H1 (cell line): ENCODE results near the gene OR12D3. TPM values are rescaled to one million over a fixed set of nuclear protein-coding genes. Genes with fewer than 3 reads are reported as not detected.

Source experiments
- CTCF ChIA-PET: fragments of 300-600 bp; sonication (Branson Sonifier 250); formaldehyde crosslinking; loops from one replicate; lab custom pipeline; 2021; ENCODE audit not compliant: partially characterized antibody; lab: Charles Lee
- POLR2A ChIA-PET: fragments of 300-600 bp; sonication (Branson Sonifier 250); formaldehyde crosslinking; loops from one replicate; lab custom pipeline; 2021; ENCODE audit warnings: inconsistent platforms; ENCODE audit not compliant: partially characterized antibody; lab: Charles Lee
- DNase-seq, 2 experiments: peaks; one replicate each; pipeline versions ENCODE4 v3.0.0 to v3.0.0-alpha.2; 2010 to 2022; ENCODE audit warnings: low spot score in 2 of 2, low read depth in 1 of 2, mixed read lengths in 1 of 2
- FAIRE-seq: peaks from 2 replicates; lab custom pipeline; 2011; peaks lifted over from hg19 to GRCh38; lab: Jason Lieb, UNC
- H2AFZ ChIP-seq: 2 replicates; pipeline ENCODE4 v1.8.1; 2012; ENCODE audit warnings: low read length, inconsistent platforms
- H2AK5ac ChIP-seq: 2 replicates; pipeline ENCODE4 v1.6.1; 2013; ENCODE audit warnings: low read depth, low read length
- H2BK120ac ChIP-seq: replicated peaks from 2 replicates; pipeline ENCODE3; 2013; ENCODE audit warnings: low read depth, low read length, inconsistent platforms
- H2BK12ac ChIP-seq: 2 replicates; pipeline ENCODE4 v1.6.1; 2013; ENCODE audit warnings: low read depth, low read length
- H2BK15ac ChIP-seq: 2 replicates; pipeline ENCODE4 v1.6.1; 2013; ENCODE audit warnings: low read length
- H2BK20ac ChIP-seq: 2 replicates; pipeline ENCODE4 v1.6.1; 2013; ENCODE audit warnings: low read length
- H2BK5ac ChIP-seq: 2 replicates; pipeline ENCODE4 v1.6.1; 2013; ENCODE audit warnings: low read depth, low read length
- H3K14ac ChIP-seq: 2 replicates; pipeline ENCODE4 v1.6.1; 2013; ENCODE audit warnings: inconsistent platforms; ENCODE audit not compliant: insufficient read length
- H3K18ac ChIP-seq: 2 replicates; pipeline ENCODE4 v1.6.1; 2013; ENCODE audit warnings: low read length; ENCODE audit errors: extremely low read depth
- H3K23ac ChIP-seq: 2 replicates; pipeline ENCODE4 v1.6.1; 2013; ENCODE audit warnings: inconsistent platforms; ENCODE audit not compliant: insufficient read length
- H3K23me2 ChIP-seq: 2 replicates; pipeline ENCODE4 v1.6.1; 2013; ENCODE audit warnings: low read depth, low read length
- H3K27ac ChIP-seq: 2 replicates; pipeline ENCODE4 v1.6.1; 2011; ENCODE audit warnings: low read depth, low read length, inconsistent platforms
- H3K27me3 ChIP-seq, 4 experiments: replicated peaks in 1 of 4; 1 replicate in 1 of 4; 2 replicates in 3 of 4; pipeline versions ENCODE4 v1.6.1 to v1.8.1; 2011 to 2013; ENCODE audit warnings: low read length in 3 of 4, mild to moderate bottlenecking in 3 of 4, inconsistent platforms in 2 of 4, mixed read lengths in 2 of 4, moderate library complexity in 1 of 4; ENCODE audit not compliant: control insufficient read depth in 3 of 4, insufficient read depth in 3 of 4; ENCODE audit errors: extremely low read depth in 1 of 4
- H3K36me3 ChIP-seq, 4 experiments: 2 replicates each; pipeline versions ENCODE4 v1.6.1 to v1.8.1; 2011 to 2013; ENCODE audit warnings: mild to moderate bottlenecking in 4 of 4, low read length in 3 of 4, moderate library complexity in 2 of 4, control low read depth in 1 of 4, inconsistent platforms in 1 of 4; ENCODE audit not compliant: insufficient read depth in 4 of 4, control insufficient read depth in 2 of 4
- H3K4ac ChIP-seq: replicated peaks from 2 replicates; pipeline ENCODE3; 2013; ENCODE audit warnings: low read length, low read depth, mixed read lengths, inconsistent platforms; ENCODE audit not compliant: insufficient read length
- H3K4me1 ChIP-seq, 4 experiments: replicated peaks in 1 of 4; 1 replicate in 1 of 4; 2 replicates in 3 of 4; pipeline versions ENCODE4 v1.6.1 to v1.8.1; 2011 to 2013; ENCODE audit warnings: low read length in 3 of 4, inconsistent platforms in 2 of 4, mixed read lengths in 1 of 4; ENCODE audit not compliant: insufficient read depth in 4 of 4, control insufficient read depth in 3 of 4
- H3K4me2 ChIP-seq, 2 experiments: 2 replicates each; pipeline versions ENCODE4 v1.6.1 to v1.8.1; 2011 to 2013; ENCODE audit warnings: low read depth in 2 of 2, low read length in 2 of 2, control low read depth in 1 of 2, inconsistent platforms in 1 of 2, mild to moderate bottlenecking in 1 of 2; ENCODE audit not compliant: insufficient read depth in 1 of 2
- H3K4me3 ChIP-seq, 4 experiments: fragments of 200-600, 300-600 bp in 1 of 4; sonication (generic), shearing (Covaris generic), sonication (Bioruptor Twin) in 1 of 4; 2 replicates each; pipeline versions ENCODE4 v1.5.1 to v1.8.1; 2011 to 2016; ENCODE audit warnings: low read length in 4 of 4, low read depth in 3 of 4, control low read depth in 2 of 4, inconsistent platforms in 2 of 4, mild to moderate bottlenecking in 2 of 4, mixed read lengths in 1 of 4, moderate library complexity in 1 of 4; ENCODE audit not compliant: insufficient read depth in 2 of 4; ENCODE audit errors: extremely low read depth in 1 of 4
- H3K56ac ChIP-seq: replicated peaks from 2 replicates; pipeline ENCODE3; 2013; ENCODE audit warnings: low read depth, mild to moderate bottlenecking, mixed read lengths, low read length, inconsistent platforms; ENCODE audit not compliant: insufficient read length
- H3K79me1 ChIP-seq: 2 replicates; pipeline ENCODE4 v1.6.1; 2013; ENCODE audit warnings: low read depth, low read length, control low read depth
- H3K79me2 ChIP-seq, 2 experiments: 2 replicates each; pipeline versions ENCODE4 v1.6.1 to v1.8.1; 2012 to 2013; ENCODE audit warnings: low read length in 2 of 2, mild to moderate bottlenecking in 2 of 2, inconsistent platforms in 1 of 2; ENCODE audit not compliant: insufficient read depth in 2 of 2, control insufficient read depth in 1 of 2
- H3K9ac ChIP-seq, 4 experiments: replicated peaks in 1 of 4; 1 replicate in 1 of 4; 2 replicates in 3 of 4; pipeline versions ENCODE4 v1.6.1 to v1.8.1; 2011 to 2013; ENCODE audit warnings: low read depth in 3 of 4, low read length in 3 of 4, control low read depth in 2 of 4, mild to moderate bottlenecking in 2 of 4, moderate library complexity in 2 of 4, inconsistent platforms in 1 of 4; ENCODE audit errors: extremely low read depth in 1 of 4
- H3K9me3 ChIP-seq, 2 experiments: 2 replicates each; pipeline versions ENCODE4 v1.6.1 to v1.8.1; 2012 to 2013; ENCODE audit warnings: mild to moderate bottlenecking in 2 of 2, moderate library complexity in 2 of 2, control low read depth in 1 of 2, inconsistent platforms in 1 of 2, low read depth in 1 of 2, low read length in 1 of 2, mixed read lengths in 1 of 2; ENCODE audit not compliant: insufficient read depth in 2 of 2
- H4K20me1 ChIP-seq, 2 experiments: replicated peaks in 1 of 2; 2 replicates each; pipeline versions ENCODE3 to v1.8.1; 2011 to 2013; ENCODE audit warnings: inconsistent platforms in 2 of 2, low read length in 2 of 2, mild to moderate bottlenecking in 1 of 2; ENCODE audit not compliant: insufficient read depth in 2 of 2, control insufficient read depth in 1 of 2
- H4K5ac ChIP-seq: 2 replicates; pipeline ENCODE4 v1.6.1; 2013; ENCODE audit warnings: low read length, low read depth, mixed read lengths, inconsistent platforms; ENCODE audit not compliant: insufficient read length
- H4K8ac ChIP-seq: 2 replicates; pipeline ENCODE4 v1.8.0; 2013; ENCODE audit warnings: mild to moderate bottlenecking, moderate library complexity, low read length, inconsistent platforms; ENCODE audit not compliant: insufficient read depth; ENCODE audit errors: extremely low read depth
- H4K91ac ChIP-seq: replicated peaks from 2 replicates; pipeline ENCODE3; 2013; ENCODE audit warnings: low read length, mixed read lengths, inconsistent platforms; ENCODE audit not compliant: insufficient read length
- CBX8 ChIP-seq: fragments of 300-800, 300-1000 bp; sonication (generic); IDR thresholded peaks from 2 replicates; pipeline ENCODE4 v1.7.1; 2016; ENCODE audit warnings: low read depth, low read length, borderline replicate concordance
- EZH2 ChIP-seq: fragments of 200-600 bp; sonication (generic); IDR thresholded peaks from 2 replicates; pipeline ENCODE4 v1.7.1; 2012; ENCODE audit warnings: low read depth, mild to moderate bottlenecking, moderate library complexity, low read length, inconsistent platforms; ENCODE audit not compliant: severe bottlenecking
- GTF2F1 ChIP-seq: IDR thresholded peaks from 2 replicates; pipeline ENCODE4 v1.6.1; 2012; ENCODE audit warnings: low read depth, low read length, improper control_type of control experiment, borderline replicate concordance
- JUND ChIP-seq: IDR thresholded peaks from 2 replicates; pipeline ENCODE4 v1.6.1; 2011; ENCODE audit warnings: mild to moderate bottlenecking, improper control_type of control experiment, low read length
- RBBP5 ChIP-seq: IDR thresholded peaks from 2 replicates; pipeline ENCODE4 v1.7.1; 2012; ENCODE audit warnings: low read depth, mild to moderate bottlenecking, inconsistent platforms, low read length, moderate library complexity, borderline replicate concordance
- SP1 ChIP-seq: IDR thresholded peaks from 2 replicates; pipeline ENCODE4 v1.6.1; 2011; ENCODE audit warnings: low read depth, low read length
- TAF1 ChIP-seq: IDR thresholded peaks from 2 replicates; pipeline ENCODE4 v1.6.1; 2011; ENCODE audit warnings: mild to moderate bottlenecking, low read depth, low read length
- polyA plus RNA-seq, 7 experiments: library from polyadenylated mRNA; depleted of rRNA in 3 of 7; stranded (reverse) in 5 of 7; unstranded in 2 of 7; fragments of >200 nt in 5 of 7; fragments of 200-250 nt in 2 of 7; gene quantifications; 1 replicate in 5 of 7; 2 replicates in 1 of 7; 4 replicates in 1 of 7; pipeline versions ENCODE4 v1.2.1 to v1.2.3, GENCODE V29; 2011 to 2013; ENCODE audit warnings: missing spikeins in 2 of 7, mixed read lengths in 2 of 7
- total RNA-seq: library from RNA; stranded (reverse); fragmentation: NEBNext Ultra II Directional; extraction: Animal tissue kit (Norgen Biotek cat#: 25700); gene quantifications from 2 replicates; pipeline ENCODE4 v1.2.1, GENCODE V29; 2021

Gene OR12D3
- total and polyA plus RNA-seq, 2 of the 8 experiments (the other 6 are each of a cell fraction or from before 2014, with no cell fraction given): not detected

- TF ChIP-seq GTF2F1: no peak
Measured at GRCh38 chr6:29399525-29399924, 24.4 kb upstream of the OR12D3 start (continued).

GRCh38 chr6:29395331-29395730, 20.2 kb upstream of the OR12D3 start, which contains the start of gene OR12D2:
TSS of gene OR12D2 (plus strand) at chr6:29395631. CDS start at chr6:29396700, 1,069 bp downstream.
- no peak within 1 kb of the TSS for H4K8ac ChIP-seq
- H2BK15ac ChIP-seq: no peak within 1 kb of the TSS
- H3K14ac ChIP-seq: no peak within 1 kb of the TSS
- H2AFZ ChIP-seq: no peak within 1 kb of the TSS
- no peak for DNase-seq
- CTCF ChIA-PET: interaction anchor here (1.4 kb wide), 1 partner anchor 20 kb away, joined by 4 read pairs; the partner anchor contains the start of gene OR12D1
- no peaks in the 10 kb centered on the region for H3K9me3 ChIP-seq
- no peak within 1 kb of the TSS for H3K9ac ChIP-seq
- FAIRE-seq: no peak
- no peak within 1 kb of the TSS for H4K5ac ChIP-seq
- H2BK20ac ChIP-seq: no peak within 1 kb of the TSS
- H3K4ac ChIP-seq: no peak within 1 kb of the TSS
- H2BK5ac ChIP-seq: no peak within 1 kb of the TSS
- no peak within 1 kb of the TSS for H4K91ac ChIP-seq
- H3K56ac ChIP-seq: no peak within 1 kb of the TSS
- no peak within 1 kb of the TSS for H3K27ac ChIP-seq
- H3K18ac ChIP-seq: no peak within 1 kb of the TSS
- H2BK120ac ChIP-seq: no peak within 1 kb of the TSS
- no peak within 1 kb of the TSS for H2AK5ac ChIP-seq
- TF ChIP-seq RBBP5 (no peak), JUND (no peak), EZH2 (no peak), SP1 (no peak), TAF1 (no peak), CBX8 (no peak)
- TF ChIP-seq, all 59 proteins: peak for 0
- H3K23me2 ChIP-seq: no peaks in the 10 kb centered on the region
- no peaks in the 10 kb centered on the region for H3K79me1 ChIP-seq
- no peak within 1 kb of the TSS for H3K23ac ChIP-seq
- no peak within 1 kb of the TSS for H3K4me2 ChIP-seq
- H3K36me3 ChIP-seq: no peaks in the 10 kb centered on the region
- H4K20me1 ChIP-seq: no peaks in the 10 kb centered on the region
- H3K4me1 ChIP-seq: no peaks in the 10 kb centered on the region
- H3K27me3 ChIP-seq: no peaks in the 10 kb centered on the region
- H3K4me3 ChIP-seq: no peak within 1 kb of the TSS
- H3K79me2 ChIP-seq: no peaks in the 10 kb centered on the region
- H2BK12ac ChIP-seq: no peak within 1 kb of the TSS
- POLR2A ChIA-PET: no interaction called here
